HG02852 (cell line): ENCODE results near the gene ZNF850.

Source experiments
- ATAC-seq: cut with Tn5 transposase; IDR thresholded peaks from one replicate; pipeline ENCODE4 v1.9.1; 2021; ENCODE audit warnings: mild to moderate bottlenecking, moderate library complexity; ENCODE audit not compliant: unreplicated experiment

Gene ZNF850

DNA sequence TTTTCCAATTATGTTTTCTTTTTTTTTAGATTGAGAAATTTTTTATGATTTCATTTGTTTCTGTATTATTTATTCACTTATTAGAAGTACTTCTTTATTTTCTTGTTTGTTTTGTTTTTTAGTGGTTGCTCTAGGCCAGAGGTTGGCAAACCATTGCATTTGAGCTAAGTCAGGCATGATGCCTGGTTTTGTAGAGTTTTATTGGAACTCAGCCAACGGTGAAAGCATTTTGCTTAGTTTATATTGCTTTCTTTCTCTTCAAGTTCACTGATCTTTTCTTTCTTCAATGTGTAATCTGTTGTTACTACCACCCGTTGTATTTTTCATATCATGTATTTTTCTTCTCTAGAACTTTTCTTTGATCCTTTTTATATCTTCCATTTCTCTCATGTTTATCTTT, 65.5 kb downstream of the ZNF850 start:
- ATAC-seq = no peak

DNA sequence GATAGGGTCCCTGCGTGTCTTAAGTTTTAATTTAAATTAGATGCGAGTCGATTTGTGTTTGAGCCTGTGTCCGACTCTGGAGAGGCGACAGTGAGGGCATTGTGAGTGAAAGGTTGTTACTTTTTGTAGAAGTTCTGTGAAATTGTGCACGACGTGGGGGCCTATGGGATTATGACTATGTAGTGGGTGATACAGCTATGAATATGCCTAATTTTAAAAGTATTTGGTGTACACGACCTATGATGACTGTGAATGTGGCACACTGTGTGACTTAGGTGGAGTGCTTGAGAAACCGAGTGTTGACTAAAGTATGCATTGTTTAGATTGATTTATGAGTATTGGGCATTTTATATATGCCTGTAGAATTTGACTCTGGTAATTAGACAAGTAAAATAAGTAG, 84.5 kb downstream of the ZNF850 start:
- no peak for ATAC-seq

DNA sequence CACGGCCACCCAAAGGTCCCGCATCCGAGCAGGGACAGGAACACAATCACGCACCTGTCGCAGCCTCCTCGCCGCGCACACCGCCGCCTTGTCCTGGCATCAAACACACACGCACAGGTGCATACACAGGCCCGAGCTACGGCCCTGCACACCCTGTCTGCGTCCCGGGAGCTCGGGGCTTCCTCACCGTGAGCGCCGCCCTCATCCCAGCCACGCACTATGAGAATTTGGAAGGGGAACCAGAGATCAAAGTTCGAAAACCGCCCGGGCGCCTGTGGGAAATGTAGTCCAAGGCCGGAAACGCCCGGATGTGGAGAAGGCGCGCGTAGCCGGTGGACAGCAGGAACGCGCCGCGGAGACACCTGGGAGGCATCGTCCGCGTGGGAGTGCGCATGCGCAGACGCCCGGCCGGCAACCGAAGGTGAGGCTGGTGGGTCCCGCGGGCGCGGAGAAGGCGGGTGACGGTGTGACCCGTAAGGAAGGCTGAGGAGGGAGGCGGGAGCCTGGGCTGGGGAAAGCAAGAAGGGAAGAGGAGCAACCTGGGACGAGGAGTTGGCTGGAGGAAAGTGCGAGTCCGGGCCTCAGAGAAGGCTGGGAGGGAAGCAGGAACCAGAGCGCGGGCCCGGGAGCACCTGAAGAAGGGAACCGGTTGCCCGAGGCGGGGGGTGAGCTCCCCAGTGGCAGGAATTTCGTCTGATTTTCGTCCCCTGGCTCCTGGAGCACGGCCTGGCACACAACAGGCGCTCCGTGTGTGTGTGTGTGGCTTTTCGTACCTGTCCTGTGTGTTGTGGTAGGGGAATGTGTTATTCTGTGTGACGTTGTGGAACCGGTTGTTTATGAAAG, 85.2 kb downstream of the ZNF850 start, which contains the start of gene ZNF567:
Gene ZNF567, plus strand, starts transcription at position 399 of the 843 bp plus-strand sequence. CDS start 7,256 bp downstream, outside the sequence.
- ATAC-seq = peak; percentile 92

DNA sequence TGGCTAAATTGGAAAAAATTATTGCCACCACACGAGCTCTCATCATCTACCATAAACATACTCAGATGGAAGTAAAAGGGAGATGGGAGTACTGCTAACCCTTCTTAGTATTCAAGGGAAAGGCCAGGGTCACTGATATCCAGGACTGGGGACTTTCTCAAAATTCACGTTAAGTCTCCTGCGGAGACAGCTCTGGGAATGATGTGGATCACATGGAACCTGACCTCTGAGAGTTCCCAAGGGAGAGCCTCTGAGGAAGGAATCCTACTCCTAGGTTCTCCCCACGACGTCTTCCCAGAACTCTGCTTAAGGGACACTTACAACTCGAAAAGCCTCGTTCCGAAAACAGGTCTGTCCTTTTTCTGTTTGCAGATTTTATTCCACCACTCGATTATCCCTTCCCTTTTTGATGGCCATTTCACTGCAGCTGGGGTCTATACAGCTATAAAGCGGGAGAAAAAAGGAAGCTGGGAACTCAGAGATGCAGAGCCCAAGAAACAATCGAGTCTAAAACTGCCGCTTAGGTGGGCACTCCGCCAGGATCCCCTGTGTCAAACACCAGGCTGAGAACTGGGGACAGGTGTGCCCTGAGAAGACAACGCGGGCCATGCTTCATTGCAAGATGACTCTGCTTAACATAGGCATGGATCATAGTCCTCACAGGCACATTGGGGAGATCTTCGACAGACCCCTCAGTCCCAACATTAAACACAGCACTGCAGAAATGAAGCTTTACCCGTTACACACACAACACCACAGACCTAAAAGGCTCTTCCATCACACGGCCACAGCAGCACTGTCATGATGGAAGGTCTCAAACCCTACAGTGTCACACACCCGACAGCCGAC, 86.0 kb downstream of the ZNF850 start:
- no peak for ATAC-seq

DNA sequence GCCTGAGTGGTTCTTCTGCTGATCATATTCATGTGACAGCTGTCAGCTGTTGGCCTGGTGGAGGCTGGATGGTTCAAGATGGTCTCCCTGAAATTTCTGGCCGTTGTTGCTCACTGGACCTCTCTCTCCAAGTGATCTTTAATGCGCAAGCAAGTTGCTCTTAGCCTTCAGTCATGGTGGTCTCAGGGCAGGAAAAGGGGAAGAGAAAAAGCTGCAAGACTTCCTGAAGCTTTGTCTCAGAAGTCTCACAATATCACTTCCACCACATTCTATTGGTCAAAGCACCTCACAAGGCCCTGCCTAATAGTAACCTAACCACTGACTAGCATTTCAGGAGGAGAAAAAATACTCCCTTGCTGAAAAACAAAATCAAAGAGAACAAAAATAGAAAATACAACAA, 86.8 kb downstream of the ZNF850 start:
- ATAC-seq = no peak

DNA sequence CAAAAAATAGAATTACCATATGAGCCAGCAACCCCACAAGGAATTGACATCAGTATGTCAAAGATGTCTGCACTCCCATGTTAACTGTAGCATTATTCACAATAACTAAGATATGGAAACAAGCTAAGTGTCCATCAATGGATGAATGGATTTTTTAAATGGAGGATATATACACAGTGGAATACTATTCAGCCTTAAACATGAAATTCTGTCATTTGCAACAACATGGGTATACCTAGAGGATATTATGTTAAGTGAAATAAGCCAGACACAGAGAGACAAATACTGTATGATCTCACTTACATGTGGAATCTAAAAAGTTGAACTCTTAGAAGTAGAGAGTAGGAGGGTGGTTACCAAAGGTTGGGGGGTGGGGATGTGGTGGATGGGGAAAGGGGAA, 93.2 kb downstream of the ZNF850 start:
- no peak for ATAC-seq

DNA sequence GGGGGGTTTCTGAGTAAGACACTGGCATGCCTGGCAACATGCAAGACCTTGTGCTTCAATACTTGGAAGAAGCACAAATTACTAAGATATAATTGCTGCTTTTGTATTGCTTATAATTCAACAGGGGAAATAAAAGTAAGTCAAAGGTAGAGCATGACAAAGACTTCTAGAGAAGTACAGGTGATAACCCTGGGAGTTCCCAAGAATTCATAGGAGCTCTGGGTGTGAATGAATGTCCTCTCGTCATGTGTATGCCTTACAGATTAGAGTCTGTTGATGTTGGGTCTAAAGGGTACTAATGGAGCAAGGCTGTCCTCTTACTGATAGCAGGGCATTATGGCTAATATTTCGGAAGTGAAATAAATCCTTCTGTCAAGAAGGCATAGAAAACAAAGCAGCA, 98.4 kb downstream of the ZNF850 start:
- no peak for ATAC-seq

DNA sequence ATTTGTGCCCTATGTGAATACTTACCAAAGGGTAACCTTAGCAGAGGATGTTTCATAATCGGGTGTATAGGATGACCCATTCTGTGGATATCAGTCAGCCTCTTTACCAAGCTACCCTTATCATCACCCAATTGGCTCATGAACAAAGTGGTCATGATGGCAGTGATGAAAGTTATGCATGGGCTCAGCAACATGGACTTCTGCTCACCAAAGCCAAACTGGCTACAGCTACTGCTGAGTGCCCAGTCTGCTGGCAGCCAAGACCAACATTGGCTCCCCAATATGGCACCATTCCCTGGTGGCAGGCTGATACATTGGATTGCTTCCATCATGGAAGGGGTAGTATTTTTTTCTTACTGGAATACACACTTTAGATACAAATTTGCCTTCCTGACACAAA, 100.2 kb downstream of the ZNF850 start:
- no peak for ATAC-seq

DNA sequence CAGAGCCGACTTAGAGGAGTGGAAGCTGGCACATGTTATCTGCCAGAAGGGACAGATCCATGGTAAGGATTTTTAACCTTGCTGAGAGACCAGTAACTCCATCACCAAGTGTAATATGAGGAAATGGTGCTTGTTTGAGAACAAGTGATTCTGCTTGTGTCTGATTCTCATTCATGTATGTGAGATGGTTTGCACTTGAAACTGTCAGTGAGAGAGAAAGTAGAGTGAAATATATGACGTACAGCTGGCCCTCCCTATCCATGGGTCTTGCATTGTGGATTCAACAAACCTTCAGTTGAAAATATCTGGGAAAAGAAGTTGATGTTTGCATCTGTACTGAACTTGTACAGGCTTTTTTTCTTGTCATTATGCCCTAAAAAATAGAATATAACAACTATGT, 104.0 kb downstream of the ZNF850 start:
- no peak for ATAC-seq

DNA sequence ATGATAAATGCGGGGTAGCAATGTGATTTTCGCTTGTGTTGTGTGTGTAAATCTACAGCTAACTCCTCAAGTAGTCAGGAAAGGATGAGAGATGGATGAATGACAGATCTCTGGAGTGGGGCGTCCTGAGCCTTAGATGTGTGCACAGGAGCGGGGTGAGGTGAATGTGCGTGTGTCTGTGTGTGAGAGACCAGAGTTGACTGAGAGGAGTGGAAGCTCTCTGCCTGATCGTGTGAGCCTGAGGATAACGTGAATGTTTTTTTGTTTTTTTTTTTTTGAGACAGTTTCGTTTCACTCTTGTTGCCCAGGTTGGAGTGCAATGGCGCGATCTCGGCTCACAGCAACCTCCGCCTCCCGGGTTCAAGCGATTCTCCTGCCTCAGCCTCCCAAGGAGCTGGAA, 106.8 kb downstream of the ZNF850 start:
- ATAC-seq = no peak
